ENCODE data around the gene APP.

The APP gene

GRCh38 chr21:25859235-25859929 is 311.2 kb downstream of the APP start:
- no peak for TF ChIP-seq ZFX (IDR thresholded peaks at IDR 0.05; ENCODE audit: borderline replicate concordance)
- TF ChIP-seq, protein P1, sequence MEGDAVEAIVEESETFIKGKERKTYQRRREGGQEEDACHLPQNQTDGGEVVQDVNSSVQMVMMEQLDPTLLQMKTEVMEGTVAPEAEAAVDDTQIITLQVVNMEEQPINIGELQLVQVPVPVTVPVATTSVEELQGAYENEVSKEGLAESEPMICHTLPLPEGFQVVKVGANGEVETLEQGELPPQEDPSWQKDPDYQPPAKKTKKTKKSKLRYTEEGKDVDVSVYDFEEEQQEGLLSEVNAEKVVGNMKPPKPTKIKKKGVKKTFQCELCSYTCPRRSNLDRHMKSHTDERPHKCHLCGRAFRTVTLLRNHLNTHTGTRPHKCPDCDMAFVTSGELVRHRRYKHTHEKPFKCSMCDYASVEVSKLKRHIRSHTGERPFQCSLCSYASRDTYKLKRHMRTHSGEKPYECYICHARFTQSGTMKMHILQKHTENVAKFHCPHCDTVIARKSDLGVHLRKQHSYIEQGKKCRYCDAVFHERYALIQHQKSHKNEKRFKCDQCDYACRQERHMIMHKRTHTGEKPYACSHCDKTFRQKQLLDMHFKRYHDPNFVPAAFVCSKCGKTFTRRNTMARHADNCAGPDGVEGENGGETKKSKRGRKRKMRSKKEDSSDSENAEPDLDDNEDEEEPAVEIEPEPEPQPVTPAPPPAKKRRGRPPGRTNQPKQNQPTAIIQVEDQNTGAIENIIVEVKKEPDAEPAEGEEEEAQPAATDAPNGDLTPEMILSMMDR (IDR thresholded peaks at IDR 0.05) = no peak
- no peak overlapping the region for H3K27ac ChIP-seq

DNA sequence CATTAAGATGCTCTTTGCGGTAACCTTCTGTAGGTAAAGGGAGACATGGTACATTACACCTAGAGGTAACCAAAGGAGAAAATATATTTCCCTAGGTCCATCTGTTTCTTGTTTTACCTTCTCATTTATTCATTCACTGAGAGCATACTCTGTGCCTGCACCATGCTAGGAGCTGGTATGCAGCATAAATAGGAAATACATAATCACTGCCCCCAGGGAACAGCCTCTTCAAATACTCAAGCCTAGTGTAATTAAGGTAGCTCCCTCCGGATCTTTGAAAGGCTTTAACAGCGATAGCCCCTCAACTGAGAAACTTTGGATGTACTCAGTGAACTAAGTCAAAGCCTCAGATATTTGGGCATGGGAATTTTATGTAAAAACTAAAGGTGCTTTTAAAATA is 312.2 kb downstream of the APP start:
- no peak for TF ChIP-seq ZFX (IDR thresholded peaks at IDR 0.05; ENCODE audit: borderline replicate concordance)
- TF ChIP-seq, protein P1 (IDR thresholded peaks at IDR 0.05) = no peak
- no peak overlapping the region for H3K27ac ChIP-seq

- no peak overlapping the region for H3K27ac ChIP-seq
- TF ChIP-seq, protein P1 (IDR thresholded peaks at IDR 0.05) = no peak
- no peak for TF ChIP-seq ZFX (IDR thresholded peaks at IDR 0.05; ENCODE audit: borderline replicate concordance)
Measured at GRCh38 chr21:25857308-25858074, 313.1 kb downstream of the APP start.

DNA sequence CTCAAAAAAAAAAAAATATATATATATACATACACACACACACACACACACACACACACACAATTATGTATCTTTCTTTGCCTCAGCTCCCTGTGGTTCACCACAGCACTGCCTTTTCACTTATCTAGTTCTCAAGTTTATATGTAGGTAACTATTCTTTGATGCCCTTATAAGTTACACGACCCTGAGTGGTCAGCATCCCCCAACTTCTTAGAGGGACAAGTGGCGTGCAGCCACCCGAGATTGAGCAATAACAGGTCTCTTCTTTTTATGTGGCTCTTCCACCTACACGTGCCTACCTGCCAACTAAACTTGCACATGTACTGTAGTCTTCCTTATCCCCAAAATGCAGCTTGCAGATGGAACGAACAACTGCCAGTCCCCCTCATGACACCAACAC is 315.0 kb downstream of the APP start:
- no peak for TF ChIP-seq ZFX (IDR thresholded peaks at IDR 0.05; ENCODE audit: borderline replicate concordance)
- TF ChIP-seq, protein P1 (IDR thresholded peaks at IDR 0.05) = no peak
- no peak overlapping the region for H3K27ac ChIP-seq

GRCh38 chr21:25850126-25850842 is 320.3 kb downstream of the APP start:
- H3K27ac ChIP-seq = no peak overlapping the region
- no peak for TF ChIP-seq ZFX (IDR thresholded peaks at IDR 0.05; ENCODE audit: borderline replicate concordance)
- TF ChIP-seq, protein P1 (IDR thresholded peaks at IDR 0.05) = no peak

- no peak overlapping the region for H3K27ac ChIP-seq
- no peak for TF ChIP-seq ZFX (IDR thresholded peaks at IDR 0.05; ENCODE audit: borderline replicate concordance)
- TF ChIP-seq, protein P1 (IDR thresholded peaks at IDR 0.05) = no peak
Measured at GRCh38 chr21:25848309-25848708, 322.3 kb downstream of the APP start.

Data from 22Rv1 (cell line).